Right kidney (tissue), 1 donor: ENCODE results near the gene PLSCR4.
"Not testable (repeated sequence)": the region's sequence is repeated elsewhere in the genome, so short reads cannot be mapped to it uniquely, and the experiment has no call there.

Experiments
- DNase-seq: peaks from one replicate; pipeline ENCODE4 v3.0.0-alpha.2; 2016

The PLSCR4 gene

GRCh38 chr3:146249921-146250320 is 984 bp downstream of the PLSCR4 start:
- DNase-seq = no peak

- no peak for DNase-seq
Measured at GRCh38 chr3:146247911-146248310, 3.0 kb downstream of the PLSCR4 start.

GRCh38 chr3:146246526-146246925 is 4.4 kb downstream of the PLSCR4 start:
- DNase-seq = no peak

GRCh38 chr3:146243559-146243958 is 7.3 kb downstream of the PLSCR4 start:
- DNase-seq = no peak

- no peak for DNase-seq
Measured at GRCh38 chr3:146241523-146242240, 9.2 kb downstream of the PLSCR4 start.

GRCh38 chr3:146233487-146233886 is 17.4 kb downstream of the PLSCR4 start:
- DNase-seq = no peak

- no peak for DNase-seq
Measured at GRCh38 chr3:146227486-146227885, 23.4 kb downstream of the PLSCR4 start.

- DNase-seq = no peak
Measured at GRCh38 chr3:146226881-146227280, 24.0 kb downstream of the PLSCR4 start.

GRCh38 chr3:146225458-146225857 is 25.4 kb downstream of the PLSCR4 start:
- DNase-seq = not testable (repeated sequence)

- no peak for DNase-seq
Measured at GRCh38 chr3:146223401-146224373, 27.2 kb downstream of the PLSCR4 start.

- no peak for DNase-seq
Measured at GRCh38 chr3:146222204-146223046, 28.5 kb downstream of the PLSCR4 start.

- no peak for DNase-seq
Measured at GRCh38 chr3:146221276-146221675, 29.6 kb downstream of the PLSCR4 start.

GRCh38 chr3:146218880-146219866 is 31.7 kb downstream of the PLSCR4 start:
- no peak for DNase-seq

GRCh38 chr3:146217324-146217723 is 33.6 kb downstream of the PLSCR4 start:
- DNase-seq = no peak

GRCh38 chr3:146214493-146214892 is 36.4 kb downstream of the PLSCR4 start:
- no peak for DNase-seq

- DNase-seq = no peak
Measured at GRCh38 chr3:146209371-146209770, 41.5 kb downstream of the PLSCR4 start.

- no peak for DNase-seq
Measured at GRCh38 chr3:146203776-146204175, 47.1 kb downstream of the PLSCR4 start.

GRCh38 chr3:146200461-146201220 is 50.3 kb downstream of the PLSCR4 start:
- DNase-seq = no peak

- DNase-seq = no peak
Measured at GRCh38 chr3:146199762-146200161, 51.1 kb downstream of the PLSCR4 start.

GRCh38 chr3:146196789-146197188 is 54.1 kb downstream of the PLSCR4 start:
- DNase-seq = no peak
